GM19372 (cell line): ENCODE data around the gene CASTOR1.

Experiments used
- ATAC-seq: cut with Tn5 transposase; IDR thresholded peaks from one replicate; pipeline ENCODE4 v1.9.1; 2021; ENCODE audit warnings: mild to moderate bottlenecking, low read depth, moderate library complexity; ENCODE audit not compliant: unreplicated experiment

Gene CASTOR1

DNA sequence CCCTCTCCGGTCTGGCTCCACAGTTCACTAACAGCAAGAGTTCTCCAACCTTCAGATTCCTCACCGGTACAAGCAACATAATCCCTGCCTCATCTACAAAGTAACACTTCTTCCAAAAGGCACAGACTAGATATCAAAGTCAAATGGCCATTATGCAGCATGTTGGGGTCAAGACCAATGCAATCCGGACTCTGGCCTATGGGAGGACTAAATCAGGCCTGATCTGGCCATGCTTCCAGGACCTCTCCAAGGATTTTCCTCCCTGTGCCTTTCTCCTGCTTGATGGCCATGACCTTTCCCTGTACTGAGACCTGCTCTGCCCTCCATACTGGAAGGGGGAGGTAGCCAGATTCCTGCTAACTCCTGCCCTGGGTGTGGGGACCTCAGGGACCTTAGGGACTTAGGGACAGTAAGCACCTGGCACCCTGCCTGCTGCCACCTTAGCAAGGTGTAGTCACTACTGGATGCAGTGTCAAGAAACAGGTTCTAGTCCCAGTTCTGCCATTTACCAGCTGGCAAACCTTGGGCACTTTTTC, 30.8 kb upstream of the CASTOR1 start:
- ATAC-seq, result no peak

DNA sequence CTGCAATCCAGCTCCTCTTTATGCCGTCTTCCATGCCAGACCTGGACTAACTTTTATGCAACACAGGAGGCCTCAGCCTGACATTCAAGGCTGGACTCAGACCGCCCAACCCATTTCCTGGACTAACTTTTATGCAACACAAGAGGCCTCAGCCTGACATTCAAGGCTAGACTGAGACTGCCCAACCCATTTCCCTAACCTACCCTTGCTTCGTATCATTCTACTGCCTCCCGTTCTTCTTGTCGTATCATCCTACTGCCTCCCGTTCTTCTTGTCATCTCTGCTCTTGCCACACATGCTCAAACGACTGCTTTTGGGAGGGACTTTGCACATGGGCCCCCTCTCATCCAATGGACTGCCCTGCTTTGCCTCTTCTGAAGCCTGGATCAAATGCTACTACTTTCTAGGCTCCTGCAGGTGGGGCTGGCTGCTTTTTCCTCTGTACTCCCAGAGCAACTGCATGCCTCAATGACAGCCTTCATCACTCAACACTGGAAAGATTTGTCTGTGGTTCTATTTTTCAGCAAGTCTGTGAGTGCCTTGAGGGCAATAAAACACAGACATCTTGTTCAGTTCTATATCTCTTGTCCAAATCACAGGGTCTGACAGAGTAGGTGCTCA, 29.6 kb upstream of the CASTOR1 start:
- ATAC-seq, result no peak

GRCh38 chr22:30317778-30318177, 28.5 kb upstream of the CASTOR1 start:
- no peak for ATAC-seq

DNA sequence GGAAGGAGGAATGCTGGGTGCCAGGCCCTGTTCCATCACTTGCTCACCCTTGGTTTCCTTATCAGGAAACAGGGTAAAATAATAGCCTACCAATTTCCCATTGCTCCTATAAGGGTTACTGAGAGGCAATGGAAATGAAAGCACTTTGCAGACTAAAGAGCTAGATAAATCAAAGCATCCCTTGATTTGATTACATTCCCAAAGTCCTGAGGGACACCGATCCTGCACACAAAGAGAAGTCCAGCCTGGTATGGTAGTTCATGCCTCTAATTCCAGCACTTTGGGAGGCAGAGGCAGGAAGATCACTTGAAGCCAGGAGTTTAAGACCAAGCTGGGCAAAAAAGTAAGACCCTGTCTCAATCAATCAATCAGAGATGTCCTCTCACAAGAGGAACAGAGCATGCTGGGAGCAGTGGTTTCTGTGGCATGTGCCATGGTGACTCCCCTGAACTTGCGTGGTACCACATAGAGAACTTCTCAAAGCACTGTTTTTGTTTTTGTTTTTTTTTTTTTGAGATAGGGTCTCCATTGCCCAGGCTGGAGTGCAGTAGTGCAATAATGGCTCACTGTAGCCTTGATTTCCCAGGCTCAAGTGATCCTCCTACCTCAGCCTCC, 26.8 kb upstream of the CASTOR1 start:
- ATAC-seq, result no peak

DNA sequence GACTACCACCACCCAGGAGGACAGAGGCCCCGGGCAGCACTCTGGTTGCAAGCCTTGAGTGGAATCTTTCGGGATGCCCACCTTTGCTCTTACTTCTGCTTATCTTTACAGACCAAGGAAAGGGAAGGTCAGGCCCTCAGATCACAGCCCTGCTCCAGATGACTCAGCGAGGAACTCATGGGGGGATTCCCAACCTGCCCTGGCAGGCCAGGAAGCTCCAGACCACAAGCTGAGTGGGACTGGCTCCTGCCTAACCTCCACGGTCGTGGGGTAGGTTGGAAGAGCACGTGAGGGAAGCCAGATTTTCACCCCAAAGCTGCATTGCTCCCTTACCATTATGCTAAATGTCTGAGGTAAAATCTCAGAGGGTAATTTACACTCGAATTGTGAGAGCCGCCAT, 25.6 kb upstream of the CASTOR1 start:
- no peak for ATAC-seq

DNA sequence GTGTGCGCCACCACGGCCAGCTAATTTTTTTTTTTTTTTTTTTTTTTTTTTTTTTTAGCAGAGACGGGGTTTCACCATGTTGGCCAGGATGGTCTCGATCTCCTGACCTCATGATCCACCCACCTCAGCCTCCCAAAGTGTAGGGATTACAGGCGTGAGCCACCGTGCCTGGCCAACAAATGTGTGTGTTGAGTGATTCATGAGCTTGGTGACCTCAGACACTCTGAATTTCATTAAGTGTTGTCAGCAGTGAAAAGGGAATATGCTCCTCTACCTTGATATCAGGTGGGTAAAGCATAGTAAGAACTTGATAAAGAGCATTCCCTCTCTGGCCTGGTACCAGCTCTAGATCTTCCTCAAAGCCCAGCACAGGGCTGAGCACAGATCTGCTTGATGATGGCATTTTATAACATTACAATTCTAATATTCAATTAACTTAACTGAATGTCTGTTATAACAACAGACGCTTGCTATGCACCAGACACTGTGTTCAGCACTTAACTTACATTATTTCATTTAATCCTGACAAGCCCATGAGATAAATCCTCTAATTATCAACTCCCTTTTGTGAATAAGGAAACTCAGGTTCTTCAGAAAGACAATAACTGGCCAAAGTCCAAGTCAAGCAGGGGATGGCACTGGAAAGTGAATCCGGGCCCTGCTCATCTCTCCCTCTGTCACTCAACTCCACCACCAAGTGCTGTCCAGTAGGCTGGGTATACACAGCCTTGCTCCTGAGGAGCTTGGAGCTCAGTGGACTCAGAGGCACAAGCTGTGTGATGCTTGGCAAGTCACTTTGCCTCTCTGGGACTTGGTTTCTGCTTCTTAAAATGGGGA, 24.4 kb upstream of the CASTOR1 start:
- no peak for ATAC-seq

DNA sequence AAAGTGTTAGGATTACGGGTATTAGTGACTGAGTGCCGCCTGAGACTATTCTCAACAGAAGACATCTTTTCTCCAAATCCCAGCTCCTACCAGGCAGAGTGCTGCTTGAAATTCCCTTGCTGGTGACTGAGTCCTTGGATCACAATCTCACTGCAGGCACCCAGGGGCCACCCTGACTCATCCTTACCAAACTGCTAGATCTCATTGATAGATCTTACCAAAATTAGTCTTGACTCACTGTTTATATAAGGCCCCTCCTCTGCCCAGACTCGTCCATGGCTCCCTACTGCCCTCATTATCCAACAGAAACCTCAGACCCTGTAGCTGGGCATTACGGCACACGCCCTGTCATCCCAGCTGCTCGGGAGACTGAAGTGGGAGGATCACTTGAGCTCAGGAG, 22.7 kb upstream of the CASTOR1 start:
- ATAC-seq, result no peak

- ATAC-seq, result no peak
These were observed 21.8 kb upstream of the CASTOR1 start for GRCh38 chr22:30310881-30311771.

GRCh38 chr22:30309951-30310741, 20.8 kb upstream of the CASTOR1 start:
- ATAC-seq, result no peak

DNA sequence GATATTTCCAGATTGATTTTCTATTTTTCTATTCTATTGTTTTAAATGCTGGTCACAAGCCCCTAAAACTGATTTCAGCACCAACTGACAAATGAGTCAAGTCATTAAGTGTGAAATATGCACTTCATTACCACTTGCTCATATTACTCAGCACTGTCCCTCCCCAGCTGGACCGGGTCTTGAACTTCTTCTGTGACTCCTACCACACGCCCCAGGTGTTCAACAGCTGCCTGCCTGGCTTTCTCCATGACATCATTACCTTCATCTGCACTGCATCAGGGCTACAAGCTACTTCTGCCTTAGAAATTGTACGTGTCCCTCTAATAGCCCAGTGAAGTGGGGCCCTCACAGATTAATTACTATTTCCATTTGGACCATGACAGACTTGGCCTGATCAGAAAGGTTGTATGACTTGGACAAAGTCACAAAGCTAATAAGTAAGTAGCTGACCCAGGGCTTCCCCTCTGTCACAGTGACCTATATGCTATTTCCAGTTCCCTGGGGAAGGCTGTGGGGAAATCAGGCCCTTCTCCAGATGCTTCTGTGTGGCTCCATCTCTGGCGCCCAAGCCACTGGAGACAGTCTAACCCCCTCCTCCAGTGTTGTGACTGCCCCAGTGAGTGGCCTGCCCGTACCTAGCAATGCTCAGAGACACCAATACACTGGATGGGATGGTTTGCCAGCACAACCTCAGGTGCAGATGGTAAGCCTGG, 19.4 kb upstream of the CASTOR1 start:
- no peak for ATAC-seq

DNA sequence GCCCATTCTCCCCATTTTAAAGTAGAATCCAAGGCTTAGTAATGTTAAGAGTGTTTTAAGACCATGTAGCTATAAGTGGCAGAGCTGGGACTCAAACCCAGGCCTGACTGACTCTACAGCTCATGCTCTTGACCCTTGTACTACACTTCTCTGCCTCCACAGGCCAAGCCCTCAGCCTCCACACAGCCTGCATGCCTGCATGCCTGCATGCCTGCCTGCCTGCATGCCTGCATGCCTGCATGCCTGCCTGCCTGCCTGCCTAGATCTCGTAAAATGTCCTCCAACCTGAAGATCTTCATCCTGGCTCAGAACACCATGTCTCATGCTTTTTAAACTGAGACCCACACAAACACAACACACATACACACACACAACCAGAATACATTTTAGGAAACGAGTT, 18.8 kb upstream of the CASTOR1 start:
- ATAC-seq, result no peak

- no peak for ATAC-seq
These were observed 17.8 kb upstream of the CASTOR1 start for GRCh38 chr22:30307041-30307574.

DNA sequence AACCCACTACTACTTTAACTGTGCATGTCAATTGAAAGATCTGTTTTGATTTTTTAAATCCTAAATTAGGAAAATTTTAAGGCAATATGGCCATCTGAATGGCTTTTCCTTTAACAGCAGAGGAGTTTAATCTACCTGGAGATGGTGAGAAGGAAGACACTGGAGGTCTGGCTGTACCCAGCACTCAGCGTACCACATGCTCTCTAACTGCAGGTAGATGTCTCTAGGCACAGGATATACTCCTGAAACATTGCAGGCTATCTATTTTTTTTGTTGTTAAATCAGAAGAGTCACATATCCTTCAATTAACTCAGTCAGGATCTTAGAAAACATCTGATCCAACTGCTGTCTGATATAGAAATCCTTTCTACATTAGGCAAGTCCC, 17.3 kb upstream of the CASTOR1 start:
- ATAC-seq, result no peak

GRCh38 chr22:30305906-30306626, 16.8 kb upstream of the CASTOR1 start:
- no peak for ATAC-seq

- ATAC-seq, result no peak
These were observed 16.2 kb upstream of the CASTOR1 start for GRCh38 chr22:30305519-30305905.

- no peak for ATAC-seq
These were observed 15.4 kb upstream of the CASTOR1 start for GRCh38 chr22:30304495-30305244.

- no peak for ATAC-seq
These were observed 13.5 kb upstream of the CASTOR1 start for GRCh38 chr22:30302810-30303138.
